ENCODE measurements around the gene CD177. TPM values are rescaled to one million over a fixed set of nuclear protein-coding genes. Genes with fewer than 3 reads are reported as not detected.

The CD177 gene
- total RNA-seq, 1 experiment from 2014 or later: 0.09 TPM

GRCh38 chr19:43318203-43318602, 35.3 kb upstream of the CD177 start:
- Histone ChIP-seq H3K9me3 (ENCODE audit: control insufficient read depth, low read depth, low read length) (no peaks in the 10 kb centered on the region), H3K27ac (ENCODE audit: insufficient read length, low read depth, low read length) (no peak overlapping the region), H3K23ac (ENCODE audit: insufficient read length, low read depth, low read length) (no peak overlapping the region), H2BK12ac (ENCODE audit: insufficient read length, low read depth, low read length) (no peak overlapping the region), H3K14ac (ENCODE audit: insufficient read depth, low read length) (no peak overlapping the region), H3K9ac (ENCODE audit: extremely low read depth, insufficient read length, low read length) (no peak overlapping the region), H3K23me2 (ENCODE audit: insufficient read length, low read depth, low read length, poor library complexity, severe bottlenecking) (no peaks in the 10 kb centered on the region), H4K20me1 (ENCODE audit: control insufficient read depth, insufficient read depth, insufficient read length) (no peaks in the 10 kb centered on the region), H3K27me3 (ENCODE audit: insufficient read depth, low read length) (0 out of 2 replicates have a peak, but pooled peaks cover 2% of the 10 kb centered on the region), H3K18ac (ENCODE audit: insufficient read length, low read depth, low read length) (no peak overlapping the region), H4K8ac (replicated peaks; ENCODE audit: insufficient read length, low read depth, low read length) (no peak overlapping the region), H2BK5ac (ENCODE audit: insufficient read length, low read length) (no peak overlapping the region), H2AK5ac (ENCODE audit: insufficient read length, low read length) (no peak overlapping the region), H2BK15ac (ENCODE audit: low read depth, low read length) (no peak overlapping the region), H2AFZ (ENCODE audit: low read length) (no peak overlapping the region), H3T11ph (ENCODE audit: low read length) (no peak overlapping the region), H3K56ac (ENCODE audit: insufficient read length, low read depth, low read length) (no peak overlapping the region), H3K79me2 (ENCODE audit: insufficient read depth, low read length) (no peaks in the 10 kb centered on the region), H3K4me1 (ENCODE audit: insufficient read depth, low read length) (no peaks in the 10 kb centered on the region; the same call in 1 of the 2 replicates), H2BK20ac (ENCODE audit: low read depth, low read length, poor library complexity, severe bottlenecking) (no peak overlapping the region), H3K4ac (ENCODE audit: low read depth, low read length) (no peak overlapping the region), H4K91ac (ENCODE audit: insufficient read length, low read depth, low read length) (no peak overlapping the region), H4K5ac (ENCODE audit: insufficient read length, low read depth, low read length) (no peak overlapping the region), H3K79me1 (ENCODE audit: insufficient read depth, low read depth, low read length, poor library complexity, severe bottlenecking) (no peaks in the 10 kb centered on the region), H2BK120ac (ENCODE audit: low read depth, low read length, poor library complexity, severe bottlenecking) (no peak overlapping the region), H3K4me2 (ENCODE audit: insufficient read depth, insufficient read length, low read length) (no peak overlapping the region)
- H3K27ac Mint-ChIP-seq: no peak overlapping the region
- peaks cover 0 to 9% (median 0%) of the 10 kb centered on the region in 3 experiments; a peak in 3 of 7 replicates for H3K36me3 Mint-ChIP-seq (ENCODE audit: insufficient read depth in 1 of 3, low read depth in 3 of 3)
- no peaks in the 10 kb centered on the region for H3K4me1 Mint-ChIP-seq
- H3K9me3 Mint-ChIP-seq: peaks cover 55 to 66% of the 10 kb centered on the region in 2 experiments
- DNase-seq: no peak
- no peak overlapping the region for H3K4me3 Mint-ChIP-seq
- peaks cover 1% of the 10 kb centered on the region; the same call in 1 of the 2 replicates for H3K27me3 Mint-ChIP-seq (ENCODE audit: low read depth)
- TF ChIP-seq CTCF (conservative IDR thresholded peaks at IDR 0.05): no peak
- WGBS (ENCODE audit: extremely low coverage, insufficient read length, low lambda C conversion rate): no CpG with 5 or more reads among the region's 3 CpGs

All from H9 (cell line).